ENCODE data around the gene NPC2.

DNA sequence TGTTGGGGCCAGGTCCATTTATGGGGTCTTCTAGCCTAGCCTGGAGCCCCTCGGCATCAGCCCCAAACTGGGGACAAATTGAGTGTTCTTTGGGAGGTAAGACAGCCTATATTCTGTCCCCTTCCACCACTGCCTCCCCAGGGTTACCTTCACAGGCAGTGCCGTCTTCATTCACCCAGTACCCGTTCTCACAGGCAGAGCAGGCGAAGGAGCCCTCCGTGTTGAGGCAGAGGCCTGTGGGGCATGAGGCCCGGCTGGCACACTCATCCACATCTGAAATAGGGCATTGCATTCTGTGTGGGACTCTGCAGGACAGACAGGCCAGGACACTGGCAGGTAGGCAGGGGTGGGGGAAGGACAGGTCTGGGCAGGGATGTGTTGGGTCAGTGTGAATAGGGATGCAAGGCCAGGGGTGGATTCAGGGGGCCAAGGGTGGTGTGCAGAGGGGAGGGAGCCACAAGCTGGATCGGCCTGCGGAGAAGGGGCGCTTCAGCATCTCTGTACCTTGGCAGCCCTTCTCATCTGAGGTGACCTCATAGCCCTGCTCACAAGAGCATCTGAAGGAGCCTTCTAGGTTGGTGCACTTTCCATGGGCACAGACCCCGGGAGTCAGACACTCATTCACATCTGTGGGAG, 16.6 kb upstream of the NPC2 start:
- TF ChIP-seq, protein P1, sequence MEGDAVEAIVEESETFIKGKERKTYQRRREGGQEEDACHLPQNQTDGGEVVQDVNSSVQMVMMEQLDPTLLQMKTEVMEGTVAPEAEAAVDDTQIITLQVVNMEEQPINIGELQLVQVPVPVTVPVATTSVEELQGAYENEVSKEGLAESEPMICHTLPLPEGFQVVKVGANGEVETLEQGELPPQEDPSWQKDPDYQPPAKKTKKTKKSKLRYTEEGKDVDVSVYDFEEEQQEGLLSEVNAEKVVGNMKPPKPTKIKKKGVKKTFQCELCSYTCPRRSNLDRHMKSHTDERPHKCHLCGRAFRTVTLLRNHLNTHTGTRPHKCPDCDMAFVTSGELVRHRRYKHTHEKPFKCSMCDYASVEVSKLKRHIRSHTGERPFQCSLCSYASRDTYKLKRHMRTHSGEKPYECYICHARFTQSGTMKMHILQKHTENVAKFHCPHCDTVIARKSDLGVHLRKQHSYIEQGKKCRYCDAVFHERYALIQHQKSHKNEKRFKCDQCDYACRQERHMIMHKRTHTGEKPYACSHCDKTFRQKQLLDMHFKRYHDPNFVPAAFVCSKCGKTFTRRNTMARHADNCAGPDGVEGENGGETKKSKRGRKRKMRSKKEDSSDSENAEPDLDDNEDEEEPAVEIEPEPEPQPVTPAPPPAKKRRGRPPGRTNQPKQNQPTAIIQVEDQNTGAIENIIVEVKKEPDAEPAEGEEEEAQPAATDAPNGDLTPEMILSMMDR (IDR thresholded peaks at IDR 0.05 in 4 of 5, conservative IDR thresholded peaks at IDR 0.05 in 1 of 5): no peak
- TF ChIP-seq POLR2A (IDR thresholded peaks at IDR 0.05): no peak

All from gastrocnemius medialis (tissue), 4 donors.